ENCODE data around the gene TMEM179.

DNA sequence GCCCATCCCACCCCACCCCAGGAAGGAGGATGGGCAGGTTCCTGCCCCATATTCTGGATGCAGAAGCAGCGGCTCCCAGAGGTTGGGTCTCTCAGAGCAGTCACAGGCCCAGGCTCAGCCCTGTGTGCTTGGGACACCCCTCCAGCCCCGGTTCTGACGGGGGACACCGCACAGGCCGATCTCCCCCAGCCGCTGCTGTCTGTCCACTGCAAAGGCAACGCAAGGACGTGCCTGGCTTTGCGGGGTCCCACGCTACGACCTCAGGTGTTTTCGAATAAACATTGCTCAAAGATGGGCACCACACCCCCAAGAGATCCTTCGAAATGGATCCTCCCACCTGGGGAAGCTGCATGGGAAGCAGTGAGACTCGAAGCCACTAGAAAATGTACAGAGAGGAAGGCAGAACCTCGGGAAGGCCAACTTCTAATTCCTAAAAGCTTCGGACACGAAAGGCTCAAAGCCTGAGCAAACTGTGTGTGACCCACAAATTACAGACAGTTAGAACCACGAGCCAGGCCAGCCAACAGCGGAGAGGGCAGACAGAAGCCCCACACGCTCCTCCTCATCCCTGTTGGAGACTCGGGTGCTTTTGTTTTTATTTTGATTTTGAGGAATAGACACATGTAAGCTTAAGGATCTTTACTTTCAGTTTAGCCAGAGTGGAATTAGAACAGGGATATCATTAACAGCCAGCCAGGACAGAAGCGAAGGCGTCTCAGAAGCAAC is 14.2 kb downstream of the TMEM179 start:
- TF ChIP-seq, protein P1, sequence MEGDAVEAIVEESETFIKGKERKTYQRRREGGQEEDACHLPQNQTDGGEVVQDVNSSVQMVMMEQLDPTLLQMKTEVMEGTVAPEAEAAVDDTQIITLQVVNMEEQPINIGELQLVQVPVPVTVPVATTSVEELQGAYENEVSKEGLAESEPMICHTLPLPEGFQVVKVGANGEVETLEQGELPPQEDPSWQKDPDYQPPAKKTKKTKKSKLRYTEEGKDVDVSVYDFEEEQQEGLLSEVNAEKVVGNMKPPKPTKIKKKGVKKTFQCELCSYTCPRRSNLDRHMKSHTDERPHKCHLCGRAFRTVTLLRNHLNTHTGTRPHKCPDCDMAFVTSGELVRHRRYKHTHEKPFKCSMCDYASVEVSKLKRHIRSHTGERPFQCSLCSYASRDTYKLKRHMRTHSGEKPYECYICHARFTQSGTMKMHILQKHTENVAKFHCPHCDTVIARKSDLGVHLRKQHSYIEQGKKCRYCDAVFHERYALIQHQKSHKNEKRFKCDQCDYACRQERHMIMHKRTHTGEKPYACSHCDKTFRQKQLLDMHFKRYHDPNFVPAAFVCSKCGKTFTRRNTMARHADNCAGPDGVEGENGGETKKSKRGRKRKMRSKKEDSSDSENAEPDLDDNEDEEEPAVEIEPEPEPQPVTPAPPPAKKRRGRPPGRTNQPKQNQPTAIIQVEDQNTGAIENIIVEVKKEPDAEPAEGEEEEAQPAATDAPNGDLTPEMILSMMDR (IDR thresholded peaks at IDR 0.05; ENCODE audit: extremely low read depth in 1 of 2, insufficient read depth in 1 of 2, low read depth in 1 of 2, low read length in 2 of 2) = no peak
- TF ChIP-seq POLR2A (IDR thresholded peaks at IDR 0.05; ENCODE audit: low read depth, low read length) = no peak
- no peak for TF ChIP-seq JUN (IDR thresholded peaks at IDR 0.05; ENCODE audit: borderline replicate concordance, insufficient read depth, insufficient read length, low read depth)
- TF ChIP-seq EZH2 (IDR thresholded peaks at IDR 0.05; ENCODE audit: borderline replicate concordance, low read depth, low read length, severe bottlenecking) = no peak
- TF ChIP-seq POLR2AphosphoS5 (IDR thresholded peaks at IDR 0.05; ENCODE audit: insufficient read depth, low read depth, low read length) = no peak
- TF ChIP-seq, protein P2, sequence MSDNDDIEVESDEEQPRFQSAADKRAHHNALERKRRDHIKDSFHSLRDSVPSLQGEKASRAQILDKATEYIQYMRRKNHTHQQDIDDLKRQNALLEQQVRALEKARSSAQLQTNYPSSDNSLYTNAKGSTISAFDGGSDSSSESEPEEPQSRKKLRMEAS (IDR thresholded peaks at IDR 0.05; ENCODE audit: insufficient read depth, insufficient read length) = no peak
- TF ChIP-seq FOS (IDR thresholded peaks at IDR 0.05; ENCODE audit: borderline replicate concordance, insufficient read depth, low read length) = no peak
- TF ChIP-seq MYC (IDR thresholded peaks at IDR 0.05; ENCODE audit: low read depth, low read length) = no peak
- TF ChIP-seq GATA2 (IDR thresholded peaks at IDR 0.05; ENCODE audit: insufficient read depth, insufficient read length, low read depth, low read length) = no peak

All from endothelial cell of umbilical vein (primary cell).